Ovary (tissue), 9 donors: ENCODE measurements around the gene HOXB9. TPM values are rescaled to one million over a fixed set of nuclear protein-coding genes. Genes with fewer than 3 reads are reported as not detected.
A peak's percentile ranks its signal among the peaks of the same experiment; 100 is the strongest.

ENCODE experiments used
- DNase-seq, 5 donors: peaks; one replicate each; pipeline ENCODE4 v3.0.0-alpha.2; 2019 to 2020
- H3K27ac ChIP-seq, 2 donors: fragments of 200-600 bp; one replicate each; pipeline versions ENCODE4 v1.5.1 to v1.8.0; 2019 to 2022
- H3K27me3 ChIP-seq: fragments of 200-600 bp; one replicate; pipeline ENCODE4 v1.8.0; 2022
- H3K36me3 ChIP-seq: fragments of 200-600 bp; sonication (generic); one replicate; pipeline ENCODE4 v1.5.1; 2019
- H3K4me1 ChIP-seq: one replicate; pipeline ENCODE4 v1.8.1; 2013; ENCODE audit warnings: mild to moderate bottlenecking, moderate library complexity; ENCODE audit not compliant: insufficient read depth
- H3K4me3 ChIP-seq: fragments of 200-600 bp; sonication (generic); one replicate; pipeline ENCODE4 v1.5.1; 2017
- H3K9me3 ChIP-seq, 2 donors: fragments of 200-600 bp in 1 of 2; sonication (generic) in 1 of 2; one replicate each; pipeline versions ENCODE4 v1.5.1 to v1.8.1; 2013 to 2019; ENCODE audit warnings: mild to moderate bottlenecking in 1 of 2, moderate library complexity in 1 of 2
- CTCF ChIP-seq, 3 donors: fragments of 450-650 bp in 2 of 3; fragments of 200-600 bp in 1 of 3; IDR thresholded peaks; one replicate each; pipeline versions ENCODE4 v1.5.1 to v1.8.0; 2016 to 2022; ENCODE audit warnings: antibody characterized with exemption in 3 of 3, mild to moderate bottlenecking in 1 of 3
- EP300 ChIP-seq: sonication (generic); formaldehyde crosslinking; IDR thresholded peaks from one replicate; pipeline ENCODE4 v1.6.1; 2017; ENCODE audit warnings: antibody characterized with exemption
- POLR2A ChIP-seq: fragments of 450-650 bp; IDR thresholded peaks from one replicate; pipeline ENCODE4 v1.6.1; 2017; ENCODE audit warnings: antibody characterized with exemption, mild to moderate bottlenecking, moderate library complexity
- WGBS, 3 donors: extraction: QIAGEN DNeasy Blood & Tissue Kit in 1 of 3; methylation state at CpG; one replicate each; pipeline versions ENCODE4 v1.1.5 to v1.1.7; 2013 to 2017; 5-methylcytosine and 5-hydroxymethylcytosine counted together
- intact Hi-C, 4 donors: fragments of 100-400 bp; cut with DNase I; formaldehyde crosslinking; loops; one replicate each; pipeline versions ENCODE4 v1.11.0 to v1.15.1; 2022 to 2023
- polyA plus RNA-seq, 2 donors: library from polyadenylated mRNA; stranded (reverse); fragments of 200-250 nt in 1 of 2; fragments of 350-450 nt in 1 of 2; fragmentation: Illumina TruSeq in 1 of 2; extraction: RNeasy Lipid Tissue Mini Kit (QIAGEN cat#74804) in 1 of 2; gene quantifications; one replicate each; pipeline ENCODE4 v1.2.3, GENCODE V29; 2013 to 2014
- total RNA-seq, 7 donors: library from RNA; depleted of rRNA in 2 of 7; stranded (reverse); fragments of >200 nt in 2 of 7; fragmentation: NEBNext Ultra II Directional in 3 of 7; extraction: Animal tissue kit (Norgen Biotek cat#: 25700) in 3 of 7; gene quantifications; one replicate each; pipeline versions ENCODE4 v1.1.0 to v1.2.4, GENCODE V29; 2016 to 2023
- donor health status: DM: no; HTN: no; CAD: no; lungs with moderate emphysema.
- donor health status: DM: no; HTN: no; CAD: no.
- donor health status: Bipolar disorder and iron deficiency.
- donor health status: DM: yes; HTN: yes; CAD: no.
- donor health status: DM: no; HTN: no; CAD: no.
- donor health status: DM: yes; HTN: yes; CAD: no.

Gene HOXB9
- total and polyA plus RNA-seq, 9 donors, result 0.10 to 0.36 (median 0.12) TPM; not detected in 4

GRCh38 chr17:48590607-48591161 lies 35.5 kb downstream of the HOXB9 start:
- peaks cover 2% of the 10 kb centered on the region for H3K27me3 ChIP-seq
- H3K4me3 ChIP-seq, result no peak overlapping the region
- peaks cover 0 to 8% of the 10 kb centered on the region in 2 donors for H3K9me3 ChIP-seq
- peaks cover 2% of the 10 kb centered on the region for H3K4me1 ChIP-seq
- no peaks in the 10 kb centered on the region for H3K36me3 ChIP-seq
- TF ChIP-seq CTCF (IDR thresholded peaks at IDR 0.05) (no peak), EP300 (no peak), POLR2A (no peak)
- no peak overlapping the region for H3K27ac ChIP-seq
- intact Hi-C loops, result loop anchor here in 1 of 4 donors (10.0 kb wide), 1 partner anchor 236 kb away; no protein-coding TSS in a partner anchor
- no peak for DNase-seq

GRCh38 chr17:48589831-48590606 lies 36.1 kb downstream of the HOXB9 start, which contains the start of gene HOXB3:
TSS of gene HOXB3 (minus strand) at chr17:48590241. CDS start at chr17:48552474, 37,767 bp downstream.
- WGBS, 3 donors, result 39 to 50% (median 45%) methylated on average over 23 of the region's 23 CpGs
- intact Hi-C loops, result loop anchor here in 1 of 4 donors (10.0 kb wide), 1 partner anchor 235 kb away; no protein-coding TSS in a partner anchor
- Histone ChIP-seq H3K9me3 (peaks cover 0 to 8% of the 10 kb centered on the region in 2 donors), H3K27me3 (no peaks in the 10 kb centered on the region), H3K36me3 (no peaks in the 10 kb centered on the region), H3K4me1 (peaks cover 3% of the 10 kb centered on the region), H3K4me3 (peak within 1 kb of the TSS; percentile 27), H3K27ac (no peak within 1 kb of the TSS)
- DNase-seq, result no peak
- TF ChIP-seq EP300 (no peak), CTCF (IDR thresholded peaks at IDR 0.05) (no peak), POLR2A (no peak)

- no peak for TF ChIP-seq POLR2A
- TF ChIP-seq EP300, result no peak
- TF ChIP-seq CTCF (IDR thresholded peaks at IDR 0.05), result no peak
- 18 to 20% (median 19%) methylated on average over 10 of the region's 10 CpGs for WGBS, 3 donors
- no peaks in the 10 kb centered on the region for H3K36me3 ChIP-seq
- peak overlapping the region; percentile 27 for H3K4me3 ChIP-seq
- no peaks in the 10 kb centered on the region for H3K27me3 ChIP-seq
- H3K9me3 ChIP-seq, result peaks cover 0 to 4% of the 10 kb centered on the region in 2 donors
- H3K4me1 ChIP-seq, result peaks cover 3% of the 10 kb centered on the region
- no peak for DNase-seq
- intact Hi-C loops, result no loop called here
- H3K27ac ChIP-seq, result no peak overlapping the region
Measured at GRCh38 chr17:48589060-48589830, 36.9 kb downstream of the HOXB9 start.

- intact Hi-C loops, result no loop called here
- Histone ChIP-seq H3K4me3 (no peak overlapping the region), H3K9me3 (peaks cover 0 to 4% of the 10 kb centered on the region in 2 donors), H3K27ac (no peak overlapping the region), H3K4me1 (peaks cover 3% of the 10 kb centered on the region), H3K36me3 (no peaks in the 10 kb centered on the region), H3K27me3 (no peaks in the 10 kb centered on the region)
- no peak for DNase-seq
- TF ChIP-seq CTCF (IDR thresholded peaks at IDR 0.05), result no peak
- TF ChIP-seq POLR2A, result no peak
- TF ChIP-seq EP300, result no peak
- 41 to 49% (median 49%) methylated on average over 2 of the region's 2 CpGs for WGBS, 3 donors
Measured at GRCh38 chr17:48588528-48588927, 37.6 kb downstream of the HOXB9 start.
